ENCODE measurements around the gene UBE2F. TPM values are rescaled to one million over a fixed set of nuclear protein-coding genes. Genes with fewer than 3 reads are reported as not detected.
"Not testable (repeated sequence)": the region's sequence is repeated elsewhere in the genome, so short reads cannot be mapped to it uniquely, and the experiment has no call there.

UBE2F gene
- total RNA-seq, 2 experiments from 2014 or later: 19.9 to 27.1 TPM

- no peaks in the 10 kb centered on the region for H3K79me2 ChIP-seq (ENCODE audit: insufficient read depth, low read depth, low read length)
- H4K20me1 ChIP-seq (ENCODE audit: insufficient read depth, low read length): no peaks in the 10 kb centered on the region
- no peaks in the 10 kb centered on the region for H3K9me3 ChIP-seq (ENCODE audit: low read length)
- no peak overlapping the region for H3K4me3 ChIP-seq (ENCODE audit: low read depth, low read length, poor library complexity, severe bottlenecking)
- ChIA-PET POLR2A (no interaction called here), CTCF (ENCODE audit: unreplicated experiment) (no interaction called here)
- H3K36me3 ChIP-seq (ENCODE audit: insufficient read depth, low read length): no peaks in the 10 kb centered on the region
- H3K4me2 ChIP-seq (ENCODE audit: low read length): no peak overlapping the region
- H3K4me1 ChIP-seq (ENCODE audit: insufficient read depth, low read length, poor library complexity, severe bottlenecking): no peaks in the 10 kb centered on the region
- DNase-seq (ENCODE audit: low spot score): no peak
- intact Hi-C loops (cut with micrococcal nuclease; ENCODE audit: unreplicated experiment): no loop called here
- H2AFZ ChIP-seq (ENCODE audit: low read length): no peak overlapping the region
- no peak overlapping the region for H3K27ac ChIP-seq (ENCODE audit: low read depth, low read length, poor library complexity, severe bottlenecking)
- H3K9me2 ChIP-seq (ENCODE audit: insufficient read depth, low read length): no peaks in the 10 kb centered on the region
- TF ChIP-seq CTCF (conservative IDR thresholded peaks at IDR 0.05; ENCODE audit: low read length): no peak
- TF ChIP-seq EZH2phosphoT487 (IDR thresholded peaks at IDR 0.05; ENCODE audit: borderline replicate concordance, low read depth, low read length): no peak
- BruUV-seq (replicated peaks): no TSS peak
Observed at GRCh38 chr2:237956402-237956736, 10.4 kb upstream of the UBE2F start.

DNA sequence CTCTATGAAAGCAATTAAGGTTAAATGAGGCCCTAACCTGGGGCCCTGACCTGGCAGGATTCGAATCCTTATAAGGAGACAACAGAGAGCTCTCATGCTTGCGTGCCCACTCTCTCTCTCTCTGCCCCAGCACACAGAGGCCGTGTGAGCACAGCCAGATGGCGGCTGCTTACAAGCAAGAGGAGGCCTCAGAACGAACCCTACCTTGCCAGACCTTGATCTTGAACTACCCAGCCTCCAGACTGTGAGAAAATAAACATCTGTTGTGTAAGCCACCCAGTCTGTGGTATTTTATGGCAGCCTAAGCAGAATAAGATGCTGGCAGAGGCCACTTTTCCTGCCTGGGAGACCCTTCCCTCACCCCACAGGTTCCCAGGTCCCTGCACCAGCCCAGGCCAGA, 5.2 kb upstream of the UBE2F start:
- DNase-seq (ENCODE audit: low spot score): no peak
- Histone ChIP-seq H3K9me2 (ENCODE audit: insufficient read depth, low read length) (no peaks in the 10 kb centered on the region), H3K4me3 (ENCODE audit: low read depth, low read length, poor library complexity, severe bottlenecking) (no peak overlapping the region), H3K79me2 (ENCODE audit: insufficient read depth, low read depth, low read length) (no peaks in the 10 kb centered on the region), H3K4me2 (ENCODE audit: low read length) (no peak overlapping the region), H3K36me3 (ENCODE audit: insufficient read depth, low read length) (no peaks in the 10 kb centered on the region), H3K9me3 (ENCODE audit: low read length) (peaks cover 7% of the 10 kb centered on the region; the same call in 1 of the 2 replicates), H4K20me1 (ENCODE audit: insufficient read depth, low read length) (no peaks in the 10 kb centered on the region), H3K27ac (ENCODE audit: low read depth, low read length, poor library complexity, severe bottlenecking) (no peak overlapping the region), H2AFZ (ENCODE audit: low read length) (no peak overlapping the region), H3K4me1 (ENCODE audit: insufficient read depth, low read length, poor library complexity, severe bottlenecking) (peaks cover 4% of the 10 kb centered on the region)
- ChIA-PET CTCF (ENCODE audit: unreplicated experiment) (no interaction called here), POLR2A (interaction anchor here (1.8 to 2.1 kb wide), 2 partner anchors 9 to 26 kb away, joined by 4 to 5 read pairs; no protein-coding TSS in a partner anchor)
- TF ChIP-seq EZH2phosphoT487 (IDR thresholded peaks at IDR 0.05; ENCODE audit: borderline replicate concordance, low read depth, low read length) (no peak), CTCF (conservative IDR thresholded peaks at IDR 0.05; ENCODE audit: low read length) (no peak)
- intact Hi-C loops (cut with micrococcal nuclease; ENCODE audit: unreplicated experiment): no loop called here
- BruUV-seq (replicated peaks): no TSS peak

GRCh38 chr2:237962432-237963084, 4.3 kb upstream of the UBE2F start:
- BruUV-seq (replicated peaks): no TSS peak
- H3K36me3 ChIP-seq (ENCODE audit: insufficient read depth, low read length): no peaks in the 10 kb centered on the region
- peaks cover 7% of the 10 kb centered on the region; the same call in 1 of the 2 replicates for H3K9me3 ChIP-seq (ENCODE audit: low read length)
- intact Hi-C loops (cut with micrococcal nuclease; ENCODE audit: unreplicated experiment): no loop called here
- DNase-seq (ENCODE audit: low spot score): no peak
- H3K79me2 ChIP-seq (ENCODE audit: insufficient read depth, low read depth, low read length): no peaks in the 10 kb centered on the region
- no peaks in the 10 kb centered on the region for H4K20me1 ChIP-seq (ENCODE audit: insufficient read depth, low read length)
- ChIA-PET CTCF (ENCODE audit: unreplicated experiment) (interaction anchor here (0.6 kb wide), 1 partner anchor 292 kb away, joined by 3 read pairs; no protein-coding TSS in a partner anchor), POLR2A (interaction anchor here (0.6 to 2.1 kb wide), 4 partner anchors 10 to 357 kb away, joined by 4 to 5 read pairs (median 4); no protein-coding TSS in a partner anchor)
- no peak overlapping the region for H2AFZ ChIP-seq (ENCODE audit: low read length)
- no peaks in the 10 kb centered on the region for H3K9me2 ChIP-seq (ENCODE audit: insufficient read depth, low read length)
- H3K4me1 ChIP-seq (ENCODE audit: insufficient read depth, low read length, poor library complexity, severe bottlenecking): peaks cover 6% of the 10 kb centered on the region
- TF ChIP-seq CTCF (conservative IDR thresholded peaks at IDR 0.05; ENCODE audit: low read length) (no peak), EZH2phosphoT487 (IDR thresholded peaks at IDR 0.05; ENCODE audit: borderline replicate concordance, low read depth, low read length) (no peak)
- no peak overlapping the region for H3K4me3 ChIP-seq (ENCODE audit: low read depth, low read length, poor library complexity, severe bottlenecking)
- no peak overlapping the region for H3K4me2 ChIP-seq (ENCODE audit: low read length)
- H3K27ac ChIP-seq (ENCODE audit: low read depth, low read length, poor library complexity, severe bottlenecking): no peak overlapping the region

DNA sequence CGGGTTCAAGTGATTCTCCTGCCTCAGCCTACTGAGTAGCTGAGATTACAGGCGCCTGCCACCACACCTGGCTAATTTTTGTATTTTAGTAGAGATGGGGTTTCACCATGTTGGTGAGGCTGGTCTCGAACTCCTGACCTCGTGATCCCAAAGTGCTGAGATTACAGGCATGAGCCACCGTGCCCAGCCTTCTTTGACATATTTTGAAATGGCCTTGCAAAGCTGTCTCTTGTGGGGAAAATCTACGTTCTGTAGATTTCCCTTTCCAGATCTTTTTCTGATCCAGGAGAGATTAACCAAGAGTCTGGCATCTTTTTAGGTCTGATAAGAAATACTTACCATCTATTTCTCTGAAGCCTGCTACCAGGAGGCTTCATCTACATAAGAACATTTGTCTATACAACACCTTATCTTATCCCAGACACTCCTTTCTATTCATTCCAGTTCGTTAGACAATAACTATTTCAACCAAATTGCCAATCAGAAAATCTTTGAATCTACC, 3.3 kb upstream of the UBE2F start:
- H3K79me2 ChIP-seq (ENCODE audit: insufficient read depth, low read depth, low read length); H3K27ac ChIP-seq (ENCODE audit: low read depth, low read length, poor library complexity, severe bottlenecking); H2AFZ ChIP-seq (ENCODE audit: low read length); DNase-seq (ENCODE audit: low spot score); H3K9me2 ChIP-seq (ENCODE audit: insufficient read depth, low read length); H3K4me3 ChIP-seq (ENCODE audit: low read depth, low read length, poor library complexity, severe bottlenecking); H3K36me3 ChIP-seq (ENCODE audit: insufficient read depth, low read length); CTCF ChIA-PET (ENCODE audit: unreplicated experiment); intact Hi-C loops (cut with micrococcal nuclease; ENCODE audit: unreplicated experiment); H3K9me3 ChIP-seq (ENCODE audit: low read length); H3K4me2 ChIP-seq (ENCODE audit: low read length); BruUV-seq (replicated peaks); H4K20me1 ChIP-seq (ENCODE audit: insufficient read depth, low read length): not testable (repeated sequence)
- POLR2A ChIA-PET: interaction anchor here (0.7 to 1.8 kb wide), 3 partner anchors 28 to 1022 kb away, joined by 5 read pairs; no protein-coding TSS in a partner anchor
- peaks cover 15% of the 10 kb centered on the region for H3K4me1 ChIP-seq (ENCODE audit: insufficient read depth, low read length, poor library complexity, severe bottlenecking)
